Measurements from ENCODE around the gene CROT.

DNA sequence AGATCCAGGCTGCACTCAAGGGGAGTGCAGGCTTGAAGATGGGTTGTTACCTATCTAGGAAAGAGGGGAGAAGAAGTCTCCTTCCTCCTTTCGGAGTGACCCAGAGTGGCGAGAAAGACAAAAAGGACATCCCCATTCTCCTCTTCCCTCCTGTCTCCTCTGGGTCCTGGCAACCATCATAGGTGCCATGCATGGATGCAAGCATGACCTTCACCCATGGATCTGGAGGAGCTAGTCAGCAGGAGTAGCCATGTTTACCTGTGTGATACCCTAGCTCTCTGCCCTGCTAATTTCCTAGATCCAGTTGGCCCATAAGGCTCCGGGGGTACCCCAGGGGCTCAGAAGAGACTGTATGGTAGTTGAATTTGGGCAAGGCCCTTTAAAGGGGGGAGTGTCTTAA lies 17.2 kb upstream of the CROT start:
- TF ChIP-seq, protein P1, sequence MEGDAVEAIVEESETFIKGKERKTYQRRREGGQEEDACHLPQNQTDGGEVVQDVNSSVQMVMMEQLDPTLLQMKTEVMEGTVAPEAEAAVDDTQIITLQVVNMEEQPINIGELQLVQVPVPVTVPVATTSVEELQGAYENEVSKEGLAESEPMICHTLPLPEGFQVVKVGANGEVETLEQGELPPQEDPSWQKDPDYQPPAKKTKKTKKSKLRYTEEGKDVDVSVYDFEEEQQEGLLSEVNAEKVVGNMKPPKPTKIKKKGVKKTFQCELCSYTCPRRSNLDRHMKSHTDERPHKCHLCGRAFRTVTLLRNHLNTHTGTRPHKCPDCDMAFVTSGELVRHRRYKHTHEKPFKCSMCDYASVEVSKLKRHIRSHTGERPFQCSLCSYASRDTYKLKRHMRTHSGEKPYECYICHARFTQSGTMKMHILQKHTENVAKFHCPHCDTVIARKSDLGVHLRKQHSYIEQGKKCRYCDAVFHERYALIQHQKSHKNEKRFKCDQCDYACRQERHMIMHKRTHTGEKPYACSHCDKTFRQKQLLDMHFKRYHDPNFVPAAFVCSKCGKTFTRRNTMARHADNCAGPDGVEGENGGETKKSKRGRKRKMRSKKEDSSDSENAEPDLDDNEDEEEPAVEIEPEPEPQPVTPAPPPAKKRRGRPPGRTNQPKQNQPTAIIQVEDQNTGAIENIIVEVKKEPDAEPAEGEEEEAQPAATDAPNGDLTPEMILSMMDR (IDR thresholded peaks at IDR 0.05) = no peak
- no peak for TF ChIP-seq POLR2A (IDR thresholded peaks at IDR 0.05)

All from ovary (tissue), 3 donors.